Panc1 (cell line): ENCODE measurements around the gene LHFPL2. TPM values are rescaled to one million over a fixed set of nuclear protein-coding genes. Genes with fewer than 3 reads are reported as not detected.

Experiments used
- ATAC-seq: fragments of 200-7000 bp; cut with Tn5 transposase; 2 replicates; pipeline ENCODE4 v1.9.1; 2020; ENCODE audit warnings: mild to moderate bottlenecking, moderate library complexity
- BruUV-seq: library from RNA; stranded (reverse); fragments of 400-500 nt; replicated peaks from 2 replicates; lab custom pipeline; 2021; lab: Mats Ljungman, UMichigan
- CTCF ChIA-PET: fragments of 300-600 bp; sonication (Branson Sonifier 250); formaldehyde crosslinking; loops from one replicate; lab custom pipeline; 2022; ENCODE audit warnings: antibody characterized with exemption; lab: Charles Lee
- POLR2A ChIA-PET: fragments of 300-600 bp; sonication (Branson Sonifier 250); formaldehyde crosslinking; loops from one replicate; lab custom pipeline; 2022; ENCODE audit warnings: antibody characterized with exemption; lab: Charles Lee
- DNase-seq: peaks from one replicate; pipeline ENCODE4 v3.0.0-alpha.2; 2010; ENCODE audit warnings: low read depth, low spot score
- H3K27ac ChIP-seq: 2 replicates; pipeline ENCODE4 v1.5.1; 2011; ENCODE audit warnings: mild to moderate bottlenecking, low read length, inconsistent platforms
- H3K27me3 ChIP-seq: fragments of 200-500 bp; sonication (Bioruptor generic); 2 replicates; pipeline ENCODE4 v1.6.0; 2014; ENCODE audit warnings: low read length, inconsistent platforms; ENCODE audit not compliant: control insufficient read depth, insufficient read depth
- H3K36me3 ChIP-seq: fragments of 200-500 bp; sonication (Bioruptor generic); 2 replicates; pipeline ENCODE4 v1.5.1; 2014; ENCODE audit warnings: inconsistent platforms, mild to moderate bottlenecking, low read length, moderate library complexity; ENCODE audit not compliant: control insufficient read depth, insufficient read depth
- H3K4me1 ChIP-seq: 2 replicates; pipeline ENCODE4 v1.5.1; 2011; ENCODE audit warnings: inconsistent platforms, mild to moderate bottlenecking, low read length, moderate library complexity; ENCODE audit not compliant: control insufficient read depth, insufficient read depth
- H3K4me3 ChIP-seq, 2 experiments: 2 replicates each; pipeline ENCODE4 v1.5.1; 2011 to 2012; ENCODE audit warnings: low read depth in 2 of 2, low read length in 2 of 2, mild to moderate bottlenecking in 2 of 2, inconsistent platforms in 1 of 2, moderate library complexity in 1 of 2
- H3K9me3 ChIP-seq: fragments of 200-500 bp; sonication (Bioruptor generic); 2 replicates; pipeline ENCODE4 v1.5.1; 2014; ENCODE audit warnings: low read depth, mild to moderate bottlenecking, inconsistent platforms, low read length, moderate library complexity; ENCODE audit not compliant: control insufficient read depth, insufficient read depth
- CTCF ChIP-seq: fragments of 450-650 bp; IDR thresholded peaks from 2 replicates; pipeline ENCODE4 v1.5.1; 2017; ENCODE audit warnings: mild to moderate bottlenecking
- POLR2AphosphoS5 ChIP-seq: IDR thresholded peaks from 2 replicates; pipeline ENCODE4 v1.6.1; 2012; ENCODE audit warnings: mild to moderate bottlenecking, low read depth, low read length, moderate library complexity
- REST ChIP-seq, 2 experiments: IDR thresholded peaks; 2 replicates each; pipeline ENCODE4 v1.6.1; 2011 to 2012; ENCODE audit warnings: low read depth in 2 of 2, control low read depth in 1 of 2, low read length in 1 of 2, mild to moderate bottlenecking in 1 of 2, moderate library complexity in 1 of 2; ENCODE audit not compliant: insufficient read depth in 1 of 2
- SIN3A ChIP-seq: IDR thresholded peaks from 2 replicates; pipeline ENCODE4 v1.6.1; 2012; ENCODE audit warnings: low read depth, mild to moderate bottlenecking, low read length, moderate library complexity, borderline replicate concordance; ENCODE audit not compliant: insufficient read depth
- TCF7L2 ChIP-seq: IDR thresholded peaks from 2 replicates; pipeline ENCODE4 v1.6.1; 2011; ENCODE audit warnings: mild to moderate bottlenecking, low read depth, low read length, inconsistent platforms
- in situ Hi-C: cut with HindIII; loops from 2 replicates; pipeline ENCODE4 v1.10.0; 2016; ENCODE audit warnings: low sequenced_read_pairs, low pct_unique_long_range_greater_than_20kb
- intact Hi-C: fragments of 100-400 bp; cut with micrococcal nuclease; formaldehyde crosslinking; loops from one replicate; pipeline ENCODE4 v1.10.0; 2022; ENCODE audit not compliant: unreplicated experiment
- total RNA-seq: library from RNA; stranded (reverse); gene quantifications from one replicate; pipeline ENCODE4 v1.2.1, GENCODE V29; 2021; ENCODE audit not compliant: unreplicated experiment

LHFPL2 gene
- total RNA-seq, 1 experiment from 2014 or later, result 25.8 TPM

- POLR2A ChIA-PET, result no interaction called here
- CTCF ChIA-PET, result no interaction called here
- DNase-seq (no peak), ATAC-seq (no peak)
- Histone ChIP-seq H3K27me3 (no peaks in the 10 kb centered on the region), H3K36me3 (no peaks in the 10 kb centered on the region), H3K4me1 (no peaks in the 10 kb centered on the region), H3K4me3 (no peak overlapping the region), H3K9me3 (no peaks in the 10 kb centered on the region), H3K27ac (no peak overlapping the region)
- in situ Hi-C loops (no loop called here), intact Hi-C loops (no loop called here)
- TF ChIP-seq TCF7L2, result no peak
- no peak for TF ChIP-seq REST (IDR thresholded peaks at IDR 0.05; ENCODE audit: insufficient read depth in 1 of 2, low read depth in 2 of 2, low read length in 1 of 2)
- no peak for TF ChIP-seq CTCF
- TF ChIP-seq POLR2AphosphoS5, result no peak
- TF ChIP-seq SIN3A, result no peak
- BruUV-seq, result no TSS peak
Measured at GRCh38 chr5:78500028-78500427, 148.5 kb downstream of the LHFPL2 start.

- H3K27ac ChIP-seq, result no peak overlapping the region
- intact Hi-C loops, result no loop called here
Measured at GRCh38 chr5:78499485-78499884, 149.1 kb downstream of the LHFPL2 start.

More at GRCh38 chr5:78499485-78499884, 149.1 kb downstream of the LHFPL2 start:
- TF ChIP-seq CTCF (no peak), SIN3A (no peak), POLR2AphosphoS5 (no peak), TCF7L2 (no peak), REST (IDR thresholded peaks at IDR 0.05; ENCODE audit: insufficient read depth in 1 of 2, low read depth in 2 of 2, low read length in 1 of 2) (no peak)
- ATAC-seq (no peak), DNase-seq (no peak)
- Histone ChIP-seq H3K27me3 (no peaks in the 10 kb centered on the region), H3K36me3 (no peaks in the 10 kb centered on the region), H3K9me3 (no peaks in the 10 kb centered on the region), H3K4me3 (no peak overlapping the region), H3K4me1 (no peaks in the 10 kb centered on the region)
- in situ Hi-C loops, result no loop called here
- ChIA-PET POLR2A (no interaction called here), CTCF (no interaction called here)
- BruUV-seq, result no TSS peak
